AG04449 (cell line): Measurements from ENCODE around the gene LBH.

Experiments used
- CTCF ChIA-PET: fragments of 350-600 bp; formaldehyde crosslinking; extraction: SDS; loops from one replicate; lab custom pipeline; 2021; ENCODE audit warnings: antibody characterized with exemption; lab: Yijun Ruan, JAX
- POLR2A ChIA-PET: fragments of 400-600, 350-600 bp; formaldehyde crosslinking; extraction: SDS; loops from one replicate; lab custom pipeline; 2020; ENCODE audit warnings: antibody characterized with exemption, inconsistent platforms; lab: Yijun Ruan, JAX
- DNase-seq: peaks from one replicate; pipeline ENCODE4 v3.0.0-alpha.2; 2010; ENCODE audit warnings: low read depth, low spot score
- H3K4me3 ChIP-seq: 2 replicates; pipeline ENCODE4 v1.5.1; 2011; ENCODE audit warnings: low read depth, mild to moderate bottlenecking, control low read depth, low read length
- CTCF ChIP-seq: IDR thresholded peaks from one replicate; pipeline ENCODE4 v1.5.1; 2011; ENCODE audit warnings: mild to moderate bottlenecking, moderate library complexity, low read length, control low read depth, inconsistent platforms; ENCODE audit not compliant: insufficient read depth; ENCODE audit errors: missing control alignments

LBH gene

GRCh38 chr2:30254685-30255001 lies 23.3 kb downstream of the LBH start:
- DNase-seq, result no peak
- ChIA-PET CTCF (interaction anchor here (2.0 to 2.9 kb wide), 3 partner anchors 15 to 89 kb away, joined by 5 to 13 read pairs (median 9); no protein-coding TSS in a partner anchor), POLR2A (no interaction called here)
- no peak overlapping the region for H3K4me3 ChIP-seq
- TF ChIP-seq CTCF, result no peak

GRCh38 chr2:30255026-30255425 lies 23.7 kb downstream of the LBH start:
- ChIA-PET POLR2A (no interaction called here), CTCF (interaction anchor here (2.0 to 2.9 kb wide), 3 partner anchors 16 to 90 kb away, joined by 5 to 13 read pairs (median 9); no protein-coding TSS in a partner anchor)
- no peak for TF ChIP-seq CTCF
- H3K4me3 ChIP-seq, result no peak overlapping the region
- DNase-seq, result no peak

- no peak for TF ChIP-seq CTCF
- POLR2A ChIA-PET, result interaction anchor here (0.5 to 0.7 kb wide), 2 partner anchors 24 to 1069 kb away, joined by 3 read pairs; no protein-coding TSS in a partner anchor
- H3K4me3 ChIP-seq, result no peak overlapping the region
- no peak for DNase-seq
- CTCF ChIA-PET, result interaction anchor here (1.0 to 2.9 kb wide), 4 partner anchors 16 to 456 kb away, joined by 3 to 13 read pairs (median 8); no protein-coding TSS in a partner anchor
Measured at GRCh38 chr2:30255466-30256408, 24.4 kb downstream of the LBH start.

- ChIA-PET POLR2A (interaction anchor here (0.6 kb wide), 1 partner anchor 104 kb away, joined by 3 read pairs; no protein-coding TSS in a partner anchor), CTCF (interaction anchor here (1.0 to 1.5 kb wide), 2 partner anchors 450 to 452 kb away, joined by 3 to 4 read pairs; no protein-coding TSS in a partner anchor)
- no peak overlapping the region for H3K4me3 ChIP-seq
- no peak for DNase-seq
- TF ChIP-seq CTCF, result no peak
Measured at GRCh38 chr2:30257266-30258214, 26.2 kb downstream of the LBH start.

- ChIA-PET CTCF (interaction anchor here (1.5 kb wide), 1 partner anchor 451 kb away, joined by 4 read pairs; no protein-coding TSS in a partner anchor), POLR2A (no interaction called here)
- no peak for TF ChIP-seq CTCF
- DNase-seq, result no peak
- H3K4me3 ChIP-seq, result no peak overlapping the region
Measured at GRCh38 chr2:30259071-30259470, 27.7 kb downstream of the LBH start.
